UCSD-AML1 (cell line): Measurements from ENCODE around the gene TIMM8B.
"Not testable (repeated sequence)": the region's sequence is repeated elsewhere in the genome, so short reads cannot be mapped to it uniquely, and the experiment has no call there.

Experiments used
- DNase-seq: peaks from one replicate; lab custom pipeline; 2025; ENCODE audit not compliant: unreplicated experiment; lab: John Stamatoyannopoulos, UW

Gene TIMM8B

GRCh38 chr11:112082729-112083128, 3.8 kb downstream of the TIMM8B start:
- no peak for DNase-seq

- peak; percentile 85 for DNase-seq
These were observed 12.4 kb downstream of the TIMM8B start, which contains the start of the genes NKAPD1 and PIH1D2 for GRCh38 chr11:112073941-112074811. Gene NKAPD1, plus strand, starts transcription at chr11:112074299. Its CDS starts 1,276 bp downstream, at chr11:112075575. Gene PIH1D2, minus strand, starts transcription at chr11:112074017. Its CDS starts 843 bp downstream, at chr11:112073174.

- no peak for DNase-seq
These were observed 23.6 kb downstream of the TIMM8B start for GRCh38 chr11:112062923-112063322.

- DNase-seq, result no peak
These were observed 28.5 kb downstream of the TIMM8B start for GRCh38 chr11:112058103-112058502.

GRCh38 chr11:112057170-112057569, 29.4 kb downstream of the TIMM8B start:
- DNase-seq, result no peak

GRCh38 chr11:112051768-112052167, 34.8 kb downstream of the TIMM8B start:
- DNase-seq, result no peak

- DNase-seq, result no peak
These were observed 35.8 kb downstream of the TIMM8B start for GRCh38 chr11:112050721-112051120.

- DNase-seq, result no peak
These were observed 36.8 kb downstream of the TIMM8B start for GRCh38 chr11:112049777-112050176.

GRCh38 chr11:112048256-112048655, 38.3 kb downstream of the TIMM8B start:
- not testable (repeated sequence) for DNase-seq

- not testable (repeated sequence) for DNase-seq
These were observed 39.9 kb downstream of the TIMM8B start for GRCh38 chr11:112046647-112047046.

- DNase-seq, result no peak
These were observed 41.6 kb downstream of the TIMM8B start for GRCh38 chr11:112044961-112045360.

- no peak for DNase-seq
These were observed 43.6 kb downstream of the TIMM8B start for GRCh38 chr11:112042961-112043304.

GRCh38 chr11:112042161-112042960, 44.2 kb downstream of the TIMM8B start:
- DNase-seq, result no peak

- DNase-seq, result no peak
These were observed 49.0 kb downstream of the TIMM8B start for GRCh38 chr11:112037527-112037926.
